BJ (cell line): ENCODE results near the gene MXD3. TPM values are rescaled to one million over a fixed set of nuclear protein-coding genes. Genes with fewer than 3 reads are reported as not detected.
A peak's percentile ranks its signal among the peaks of the same experiment; 100 is the strongest.
"Not testable (repeated sequence)": the region's sequence is repeated elsewhere in the genome, so short reads cannot be mapped to it uniquely, and the experiment has no call there.

ENCODE experiments used
- CTCF ChIA-PET: fragments of 350-600 bp; formaldehyde crosslinking; extraction: SDS; loops from one replicate; lab custom pipeline; 2021; ENCODE audit warnings: antibody characterized with exemption, inconsistent platforms; lab: Yijun Ruan, JAX
- POLR2A ChIA-PET: fragments of 300-600 bp; sonication (Branson Sonifier 250); formaldehyde crosslinking; extraction: SDS; loops from one replicate; lab custom pipeline; 2021; ENCODE audit warnings: antibody characterized with exemption; lab: Charles Lee
- DNase-seq: peaks from one replicate; pipeline ENCODE4 v3.0.0-alpha.2; 2011; ENCODE audit warnings: low read depth
- H3K27me3 ChIP-seq: 2 replicates; pipeline ENCODE4 v1.6.0; 2011; ENCODE audit warnings: low read length; ENCODE audit not compliant: control insufficient read depth, insufficient read depth
- H3K36me3 ChIP-seq: 2 replicates; pipeline ENCODE4 v1.5.1; 2011; ENCODE audit warnings: low read length; ENCODE audit not compliant: control insufficient read depth, insufficient read depth
- H3K4me3 ChIP-seq: 2 replicates; pipeline ENCODE4 v1.5.1; 2011; ENCODE audit warnings: low read depth, mild to moderate bottlenecking, control low read depth, low read length
- polyA minus RNA-seq: library from RNA; depleted of rRNA, polyadenylated mRNA; stranded (reverse); fragments of >200 nt; gene quantifications from 2 replicates; pipeline ENCODE4 v1.2.3, GENCODE V29; 2011; rRNA and poly(A)+ RNA removed
- polyA plus RNA-seq: library from polyadenylated mRNA; depleted of rRNA; stranded (reverse); fragments of >200 nt; gene quantifications from 2 replicates; pipeline ENCODE4 v1.2.3, GENCODE V29; 2011; rRNA removed
- TF ChIP-seq, protein P1 (sequence below): IDR thresholded peaks from 2 replicates; pipeline ENCODE4 v1.5.1; 2011; ENCODE audit warnings: low read depth, mild to moderate bottlenecking, control low read depth, inconsistent platforms, low read length, moderate library complexity; ENCODE audit not compliant: insufficient read depth

Gene MXD3, protein sequence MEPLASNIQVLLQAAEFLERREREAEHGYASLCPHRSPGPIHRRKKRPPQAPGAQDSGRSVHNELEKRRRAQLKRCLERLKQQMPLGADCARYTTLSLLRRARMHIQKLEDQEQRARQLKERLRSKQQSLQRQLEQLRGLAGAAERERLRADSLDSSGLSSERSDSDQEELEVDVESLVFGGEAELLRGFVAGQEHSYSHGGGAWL
- polyA plus RNA-seq (11.8 and 18.1 TPM in 2 replicates), polyA minus RNA-seq (4.2 and 5.2 TPM in 2 replicates)

DNA sequence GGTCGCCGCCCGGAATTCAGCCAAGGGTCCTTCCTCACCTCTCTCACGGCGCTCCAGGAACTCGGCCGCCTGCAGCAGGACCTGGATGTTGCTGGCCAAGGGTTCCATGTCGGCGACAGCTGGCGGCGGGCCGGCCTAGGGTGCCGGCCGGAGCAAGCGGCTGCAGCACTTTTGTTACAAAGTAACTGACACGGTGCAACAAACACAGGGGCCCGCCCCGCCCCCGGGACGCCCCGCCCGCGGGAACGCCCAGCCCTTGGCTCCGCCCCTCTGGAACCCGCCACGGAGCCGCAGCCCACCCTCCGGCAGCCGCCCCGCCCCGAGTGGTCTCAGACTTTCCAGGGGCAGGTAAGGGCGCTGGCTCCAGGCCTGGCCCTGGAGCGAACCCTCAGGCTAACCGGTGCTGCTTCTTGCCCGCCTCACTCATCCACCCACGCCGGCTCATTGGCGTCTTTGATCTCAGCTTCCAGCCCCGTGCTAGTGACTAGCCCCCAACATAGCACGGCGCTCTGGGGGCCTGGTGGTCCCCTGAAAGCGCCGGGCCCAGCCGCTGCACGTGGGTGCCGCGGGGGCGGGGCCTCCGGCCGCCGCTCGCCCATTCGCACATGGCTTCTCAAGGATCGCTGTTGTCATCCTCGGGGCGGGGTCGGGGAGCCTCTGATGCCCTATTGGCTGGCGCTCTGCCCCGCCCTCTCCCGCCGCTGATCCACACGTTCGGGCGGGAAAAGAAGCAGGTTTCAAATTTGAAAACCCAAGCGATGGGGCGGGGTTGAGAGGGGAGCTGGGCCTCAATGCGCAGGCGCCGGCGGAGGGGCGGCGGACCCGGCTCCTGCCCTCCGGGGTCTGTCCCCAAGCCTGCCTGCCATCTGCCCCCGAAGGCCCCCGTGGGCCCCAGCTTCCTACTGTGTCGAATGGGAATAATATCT lies at the start of gene MXD3:
TSS of gene MXD3 (minus strand) at position 176 of the 926 bp plus-strand sequence. CDS start at position 108, 68 bp downstream.
- peak; percentile 62 for DNase-seq
- Histone ChIP-seq H3K27me3 (no peaks in the 10 kb centered on the region), H3K36me3 (peaks cover 4% of the 10 kb centered on the region), H3K4me3 (peak within 1 kb of the TSS; percentile 66)
- ChIA-PET CTCF (interaction anchor here (0.6 to 6.8 kb wide), 4 partner anchors 92 to 189 kb away, joined by 3 to 38 read pairs (median 9); no protein-coding TSS in a partner anchor), POLR2A (no interaction called here)
- TF ChIP-seq, protein P1, sequence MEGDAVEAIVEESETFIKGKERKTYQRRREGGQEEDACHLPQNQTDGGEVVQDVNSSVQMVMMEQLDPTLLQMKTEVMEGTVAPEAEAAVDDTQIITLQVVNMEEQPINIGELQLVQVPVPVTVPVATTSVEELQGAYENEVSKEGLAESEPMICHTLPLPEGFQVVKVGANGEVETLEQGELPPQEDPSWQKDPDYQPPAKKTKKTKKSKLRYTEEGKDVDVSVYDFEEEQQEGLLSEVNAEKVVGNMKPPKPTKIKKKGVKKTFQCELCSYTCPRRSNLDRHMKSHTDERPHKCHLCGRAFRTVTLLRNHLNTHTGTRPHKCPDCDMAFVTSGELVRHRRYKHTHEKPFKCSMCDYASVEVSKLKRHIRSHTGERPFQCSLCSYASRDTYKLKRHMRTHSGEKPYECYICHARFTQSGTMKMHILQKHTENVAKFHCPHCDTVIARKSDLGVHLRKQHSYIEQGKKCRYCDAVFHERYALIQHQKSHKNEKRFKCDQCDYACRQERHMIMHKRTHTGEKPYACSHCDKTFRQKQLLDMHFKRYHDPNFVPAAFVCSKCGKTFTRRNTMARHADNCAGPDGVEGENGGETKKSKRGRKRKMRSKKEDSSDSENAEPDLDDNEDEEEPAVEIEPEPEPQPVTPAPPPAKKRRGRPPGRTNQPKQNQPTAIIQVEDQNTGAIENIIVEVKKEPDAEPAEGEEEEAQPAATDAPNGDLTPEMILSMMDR, result no peak

- H3K36me3 ChIP-seq, H3K4me3 ChIP-seq, H3K27me3 ChIP-seq, POLR2A ChIA-PET, DNase-seq: not testable (repeated sequence)
- CTCF ChIA-PET, result interaction anchor here (1.2 to 2.1 kb wide), 6 partner anchors 8 to 94 kb away, joined by 4 to 9 read pairs (median 4); partner anchors contain the start of gene LMAN2
Observed at GRCh38 chr5:177360740-177361139, 49.0 kb upstream of the MXD3 start.

- TF ChIP-seq, protein P1, result no peak
- no peaks in the 10 kb centered on the region for H3K36me3 ChIP-seq
- H3K4me3 ChIP-seq, result no peak overlapping the region
- peaks cover 5% of the 10 kb centered on the region for H3K27me3 ChIP-seq
- no peak for DNase-seq
- ChIA-PET POLR2A (no interaction called here), CTCF (interaction anchor here (1.2 to 1.6 kb wide), 3 partner anchors 9 to 95 kb away, joined by 4 to 5 read pairs (median 4); no protein-coding TSS in a partner anchor)
Observed at GRCh38 chr5:177359860-177360259, 48.2 kb upstream of the MXD3 start.

DNA sequence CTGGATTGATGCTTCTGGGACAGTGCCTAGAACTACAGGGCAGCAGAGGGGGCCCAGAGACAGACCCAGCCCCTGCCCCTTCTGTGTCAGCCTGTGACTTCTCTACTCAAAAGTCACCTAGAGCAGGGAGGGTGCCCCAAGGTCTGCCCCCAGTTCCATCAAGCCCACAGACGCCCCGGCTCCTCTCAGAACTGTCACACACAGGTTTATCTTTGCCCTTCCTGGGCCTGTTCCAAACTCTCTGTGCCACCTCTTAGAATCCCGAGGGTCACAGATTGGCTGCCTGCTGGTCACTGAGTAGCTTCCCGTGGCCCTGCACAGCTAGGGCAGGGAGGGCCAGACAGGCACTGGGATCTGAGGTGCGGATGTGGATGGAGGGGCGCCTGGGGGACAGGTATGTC lies 47.8 kb upstream of the MXD3 start:
- ChIA-PET POLR2A (no interaction called here), CTCF (interaction anchor here (1.6 to 3.4 kb wide), 2 partner anchors 10 to 45 kb away, joined by 5 to 16 read pairs; no protein-coding TSS in a partner anchor)
- Histone ChIP-seq H3K36me3 (no peaks in the 10 kb centered on the region), H3K4me3 (no peak overlapping the region), H3K27me3 (peaks cover 5% of the 10 kb centered on the region)
- no peak for DNase-seq
- TF ChIP-seq, protein P1, result no peak

GRCh38 chr5:177358370-177358819 lies 46.7 kb upstream of the MXD3 start:
- peaks cover 5% of the 10 kb centered on the region for H3K27me3 ChIP-seq
- TF ChIP-seq, protein P1, result no peak
- ChIA-PET CTCF (interaction anchor here (1.5 to 3.4 kb wide), 2 partner anchors 8 to 11 kb away, joined by 3 to 16 read pairs; no protein-coding TSS in a partner anchor), POLR2A (no interaction called here)
- no peak for DNase-seq
- no peaks in the 10 kb centered on the region for H3K36me3 ChIP-seq
- H3K4me3 ChIP-seq, result no peak overlapping the region
